ENCODE results near the gene RAD23B. TPM values are rescaled to one million over a fixed set of nuclear protein-coding genes. Genes with fewer than 3 reads are reported as not detected.

Gene RAD23B
- polyA plus RNA-seq, 1 experiment: 229 TPM

GRCh38 chr9:107279086-107279485, 4.0 kb upstream of the RAD23B start:
- no peak overlapping the region for H3K4me3 ChIP-seq (ENCODE audit: low read depth, low read length)
- no peaks in the 10 kb centered on the region for H3K27me3 ChIP-seq (ENCODE audit: control insufficient read depth, insufficient read depth, low read length)
- no peaks in the 10 kb centered on the region for H3K36me3 ChIP-seq (ENCODE audit: control insufficient read depth, insufficient read depth, low read length)
- DNase-seq (ENCODE audit: low read depth): no peak
- TF ChIP-seq, protein P1, sequence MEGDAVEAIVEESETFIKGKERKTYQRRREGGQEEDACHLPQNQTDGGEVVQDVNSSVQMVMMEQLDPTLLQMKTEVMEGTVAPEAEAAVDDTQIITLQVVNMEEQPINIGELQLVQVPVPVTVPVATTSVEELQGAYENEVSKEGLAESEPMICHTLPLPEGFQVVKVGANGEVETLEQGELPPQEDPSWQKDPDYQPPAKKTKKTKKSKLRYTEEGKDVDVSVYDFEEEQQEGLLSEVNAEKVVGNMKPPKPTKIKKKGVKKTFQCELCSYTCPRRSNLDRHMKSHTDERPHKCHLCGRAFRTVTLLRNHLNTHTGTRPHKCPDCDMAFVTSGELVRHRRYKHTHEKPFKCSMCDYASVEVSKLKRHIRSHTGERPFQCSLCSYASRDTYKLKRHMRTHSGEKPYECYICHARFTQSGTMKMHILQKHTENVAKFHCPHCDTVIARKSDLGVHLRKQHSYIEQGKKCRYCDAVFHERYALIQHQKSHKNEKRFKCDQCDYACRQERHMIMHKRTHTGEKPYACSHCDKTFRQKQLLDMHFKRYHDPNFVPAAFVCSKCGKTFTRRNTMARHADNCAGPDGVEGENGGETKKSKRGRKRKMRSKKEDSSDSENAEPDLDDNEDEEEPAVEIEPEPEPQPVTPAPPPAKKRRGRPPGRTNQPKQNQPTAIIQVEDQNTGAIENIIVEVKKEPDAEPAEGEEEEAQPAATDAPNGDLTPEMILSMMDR (IDR thresholded peaks at IDR 0.05; ENCODE audit: insufficient read depth, low read depth, low read length): no peak
- ChIA-PET CTCF (no interaction called here), POLR2A (no interaction called here)

DNA sequence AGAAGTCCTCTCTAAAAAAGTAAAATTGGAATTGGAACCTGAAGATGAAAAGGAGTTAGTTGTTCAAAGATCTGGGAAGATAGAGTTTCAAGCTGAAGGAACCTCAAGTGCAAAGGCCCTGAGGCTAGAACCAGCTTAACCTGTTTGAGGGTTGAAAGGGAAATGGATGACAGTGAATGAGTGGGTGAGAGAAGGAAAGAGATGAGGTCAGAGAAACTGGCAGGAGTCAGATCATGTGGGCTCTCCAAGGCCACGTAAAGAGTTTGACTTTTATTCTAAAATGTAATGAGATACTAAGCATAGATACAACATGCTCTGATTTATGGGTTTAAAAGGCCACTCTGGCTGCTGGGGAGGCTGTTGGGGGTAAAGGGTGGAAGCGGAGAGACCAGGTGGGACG, 2.5 kb upstream of the RAD23B start:
- POLR2A ChIA-PET: no interaction called here
- Histone ChIP-seq H3K4me3 (ENCODE audit: low read depth, low read length) (no peak overlapping the region), H3K36me3 (ENCODE audit: control insufficient read depth, insufficient read depth, low read length) (no peaks in the 10 kb centered on the region), H3K27me3 (ENCODE audit: control insufficient read depth, insufficient read depth, low read length) (no peaks in the 10 kb centered on the region)
- no peak for DNase-seq (ENCODE audit: low read depth)
- CTCF ChIA-PET: interaction anchor here (0.8 to 1.9 kb wide), 2 partner anchors 53 to 61 kb away, joined by 3 to 6 read pairs; no protein-coding TSS in a partner anchor
- TF ChIP-seq, protein P1 (IDR thresholded peaks at IDR 0.05; ENCODE audit: insufficient read depth, low read depth, low read length): no peak

- ChIA-PET CTCF (interaction anchor here (0.8 to 1.9 kb wide), 2 partner anchors 52 to 61 kb away, joined by 3 to 6 read pairs; no protein-coding TSS in a partner anchor), POLR2A (no interaction called here)
- H3K27me3 ChIP-seq (ENCODE audit: control insufficient read depth, insufficient read depth, low read length): no peaks in the 10 kb centered on the region
- DNase-seq (ENCODE audit: low read depth): no peak
- no peak overlapping the region for H3K4me3 ChIP-seq (ENCODE audit: low read depth, low read length)
- TF ChIP-seq, protein P1 (IDR thresholded peaks at IDR 0.05; ENCODE audit: insufficient read depth, low read depth, low read length): no peak
- H3K36me3 ChIP-seq (ENCODE audit: control insufficient read depth, insufficient read depth, low read length): no peaks in the 10 kb centered on the region
Measured at GRCh38 chr9:107281184-107281583, 1.9 kb upstream of the RAD23B start.

DNA sequence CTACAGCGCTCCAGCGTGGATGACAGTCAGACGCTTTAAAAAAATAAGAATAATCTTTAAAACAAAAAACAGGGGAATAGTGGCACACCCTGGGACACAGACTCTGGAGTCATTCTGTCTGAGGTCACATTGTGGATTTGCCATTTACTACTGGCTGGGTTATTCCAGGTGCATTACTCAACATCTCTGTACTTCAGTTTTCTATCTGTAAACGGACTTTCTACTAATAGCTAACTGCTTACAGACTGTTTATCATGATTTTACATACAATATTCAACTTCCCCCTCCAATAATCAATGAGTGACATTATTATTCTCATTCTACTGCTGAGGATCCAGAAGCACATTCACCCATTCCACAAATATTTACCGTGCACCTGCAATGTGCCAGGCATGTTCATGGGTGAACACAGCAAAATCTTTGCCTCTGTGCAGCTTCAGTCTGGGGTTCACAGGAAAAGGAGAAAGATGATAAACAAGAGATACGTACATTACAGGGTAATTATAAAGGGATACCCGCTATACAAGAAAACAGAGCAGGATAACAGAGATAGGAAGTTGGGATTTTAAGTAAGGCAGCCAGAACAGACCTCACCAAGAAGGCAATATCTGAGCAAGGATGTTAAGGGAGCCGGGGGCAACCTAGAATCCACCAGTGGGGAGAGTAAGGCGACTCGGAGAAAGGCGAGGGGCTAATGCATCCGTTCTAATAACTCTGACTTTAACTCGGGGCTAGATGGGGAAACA, 984 bp upstream of the RAD23B start:
- H3K27me3 ChIP-seq (ENCODE audit: control insufficient read depth, insufficient read depth, low read length): no peaks in the 10 kb centered on the region
- H3K36me3 ChIP-seq (ENCODE audit: control insufficient read depth, insufficient read depth, low read length): no peaks in the 10 kb centered on the region
- CTCF ChIA-PET: interaction anchor here (0.6 to 1.9 kb wide), 3 partner anchors 13 to 60 kb away, joined by 3 to 6 read pairs (median 6); no protein-coding TSS in a partner anchor
- peak overlapping the region; percentile 46 for H3K4me3 ChIP-seq (ENCODE audit: low read depth, low read length)
- no peak for DNase-seq (ENCODE audit: low read depth)
- POLR2A ChIA-PET: no interaction called here
- TF ChIP-seq, protein P1 (IDR thresholded peaks at IDR 0.05; ENCODE audit: insufficient read depth, low read depth, low read length): no peak

- ChIA-PET CTCF (interaction anchor here (0.5 to 1.8 kb wide), 3 partner anchors 9 to 115 kb away, joined by 4 to 6 read pairs (median 4); no protein-coding TSS in a partner anchor), POLR2A (interaction anchor here (0.6 kb wide), 2 partner anchors 503 to 1861 kb away, joined by 3 read pairs; no protein-coding TSS in a partner anchor)
- H3K4me3 ChIP-seq (ENCODE audit: low read depth, low read length): peak overlapping the region; percentile 93
- TF ChIP-seq, protein P1 (IDR thresholded peaks at IDR 0.05; ENCODE audit: insufficient read depth, low read depth, low read length): no peak
- DNase-seq (ENCODE audit: low read depth): no peak
- H3K27me3 ChIP-seq (ENCODE audit: control insufficient read depth, insufficient read depth, low read length): no peaks in the 10 kb centered on the region
- H3K36me3 ChIP-seq (ENCODE audit: control insufficient read depth, insufficient read depth, low read length): no peaks in the 10 kb centered on the region
Measured at GRCh38 chr9:107283623-107284616, 841 bp downstream of the RAD23B start.
